ENCODE measurements around the gene TSPAN11. TPM values are rescaled to one million over a fixed set of nuclear protein-coding genes. Genes with fewer than 3 reads are reported as not detected.

The TSPAN11 gene
- polyA plus RNA-seq, 12 donors: 5.3 to 22.9 (median 7.9) TPM; not detected in 1

DNA sequence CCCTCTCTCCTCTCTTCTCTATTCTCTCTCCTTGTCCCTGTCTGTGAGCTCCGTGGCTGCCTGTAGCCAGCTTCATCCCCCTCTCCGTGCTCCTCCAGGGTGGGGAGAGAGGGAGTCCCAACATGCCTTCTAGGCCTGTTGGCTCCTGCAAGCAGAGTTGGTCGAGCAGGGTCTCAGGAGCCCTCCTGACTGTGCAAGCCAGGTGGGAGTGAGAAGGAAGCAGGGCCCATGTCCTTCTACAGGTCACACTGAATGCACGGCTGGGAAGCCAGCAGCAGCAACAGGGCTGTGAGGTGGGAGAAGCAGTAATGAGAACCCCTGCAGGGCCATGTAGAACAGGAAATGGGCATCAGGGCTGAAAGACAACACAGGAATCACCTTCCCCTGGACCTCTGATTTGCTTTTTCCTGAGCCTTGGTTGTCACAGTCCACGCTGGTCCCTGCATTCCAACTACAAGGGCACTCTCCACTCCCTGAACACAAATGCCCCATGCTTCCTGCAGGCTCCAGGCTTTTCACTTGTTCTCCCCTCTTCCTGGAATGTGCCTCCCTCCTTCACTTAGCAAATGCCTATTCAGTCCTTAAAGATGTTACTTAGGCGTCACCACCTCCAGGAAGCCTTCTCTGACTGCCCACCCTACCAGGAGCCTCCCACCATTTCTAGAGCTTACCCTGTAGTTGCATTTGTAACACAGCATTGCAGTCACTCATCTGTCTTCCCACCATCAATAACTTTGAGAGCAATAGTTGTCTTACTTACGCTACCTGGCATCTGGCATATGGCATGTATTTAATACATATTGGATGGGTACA is 51.2 kb downstream of the TSPAN11 start:
- DNase-seq: no peak

DNA sequence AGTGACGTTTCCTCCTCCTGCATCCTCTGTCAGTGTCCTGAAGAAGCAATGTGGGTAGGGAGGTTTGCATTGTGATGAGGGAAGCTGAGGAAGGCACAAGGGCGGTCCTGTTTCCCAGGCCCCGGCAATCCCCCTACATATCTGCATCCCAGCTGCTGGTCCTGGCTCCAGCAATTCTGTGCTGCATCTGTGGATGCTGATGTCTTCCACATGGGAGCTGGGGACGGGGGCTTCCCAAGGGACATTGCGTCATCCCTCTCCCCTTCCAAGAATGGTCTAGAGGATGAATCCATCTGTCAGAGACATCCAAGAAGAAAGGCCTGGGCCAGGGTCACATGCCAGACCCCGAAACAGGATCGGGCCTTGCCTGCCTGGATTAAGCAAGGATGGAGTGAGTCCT is 52.1 kb downstream of the TSPAN11 start:
- peak; percentile 83 for DNase-seq

DNA sequence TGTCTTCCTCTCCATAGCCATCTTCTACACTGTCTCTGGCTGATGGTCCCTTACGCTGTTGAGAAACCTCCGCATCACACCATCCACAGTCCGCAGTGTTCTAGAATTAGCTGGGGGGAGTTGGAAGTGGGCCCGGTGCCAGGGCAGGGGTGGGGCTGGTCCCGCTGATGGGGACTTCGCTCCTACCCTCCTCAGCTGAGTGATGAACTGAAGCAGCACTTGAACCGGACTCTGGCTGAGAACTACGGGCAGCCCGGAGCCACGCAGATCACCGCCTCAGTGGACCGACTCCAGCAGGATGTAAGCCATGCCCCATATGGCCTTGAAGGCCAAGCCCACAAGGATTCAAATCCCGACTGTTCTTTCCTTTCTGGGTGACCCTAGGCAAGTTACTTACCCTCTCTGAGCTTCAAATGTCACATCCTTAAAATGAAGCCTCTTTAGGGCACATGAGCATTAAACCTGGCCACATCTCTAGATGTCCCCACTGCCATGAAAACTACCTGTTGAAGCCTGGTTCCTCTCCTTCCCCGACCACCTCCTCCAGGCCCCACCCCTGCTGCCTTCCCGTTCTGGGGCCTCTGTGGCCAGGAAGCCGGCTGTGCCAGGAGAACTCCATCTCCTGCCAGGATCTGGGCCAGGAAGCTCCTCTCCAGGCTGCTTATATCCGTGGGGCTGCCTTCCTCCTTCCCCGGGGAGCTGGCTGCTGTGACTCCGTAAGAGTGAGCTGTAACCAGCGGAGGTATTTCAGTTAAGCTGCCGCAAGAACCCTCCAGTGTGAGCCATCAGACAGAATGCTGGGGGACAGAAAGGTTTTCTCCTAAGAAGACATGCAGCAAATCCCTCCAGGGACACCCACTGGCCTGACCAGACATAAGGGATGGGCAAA is 53.1 kb downstream of the TSPAN11 start:
- DNase-seq: no peak

DNA sequence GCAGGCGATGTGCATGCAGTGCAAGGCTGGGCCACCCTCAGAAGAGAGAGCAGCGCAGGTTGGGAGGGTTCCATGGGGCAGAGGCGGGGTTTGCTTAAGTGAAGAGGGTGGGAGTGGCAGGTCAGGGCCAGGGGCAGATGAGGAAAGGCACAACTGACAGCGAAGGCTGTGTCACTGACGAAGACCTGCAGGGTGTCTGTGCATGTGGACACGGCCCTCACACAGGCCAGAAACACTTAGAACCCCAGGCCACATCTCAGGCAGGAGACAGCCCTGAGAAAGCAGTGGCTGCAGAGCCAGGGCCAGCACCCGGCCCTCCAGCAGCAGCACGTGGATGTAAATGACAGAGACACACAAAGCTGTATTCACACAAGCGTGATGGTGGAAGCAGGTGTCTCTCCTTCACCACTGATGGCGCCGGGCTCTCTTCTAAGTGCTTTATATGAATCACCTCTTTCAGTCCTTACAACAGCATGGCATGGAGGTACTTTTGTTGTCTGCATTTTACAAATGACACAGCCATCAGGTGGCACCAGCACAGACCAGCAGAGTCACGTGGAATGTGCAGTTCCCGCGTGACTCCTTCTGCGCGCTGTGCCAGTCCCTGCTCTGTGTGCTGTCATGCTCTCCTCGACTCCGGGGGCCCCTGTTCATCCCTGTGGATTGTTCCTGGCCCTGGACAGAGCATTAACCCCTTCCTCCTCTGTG is 54.6 kb downstream of the TSPAN11 start:
- DNase-seq: no peak

DNA sequence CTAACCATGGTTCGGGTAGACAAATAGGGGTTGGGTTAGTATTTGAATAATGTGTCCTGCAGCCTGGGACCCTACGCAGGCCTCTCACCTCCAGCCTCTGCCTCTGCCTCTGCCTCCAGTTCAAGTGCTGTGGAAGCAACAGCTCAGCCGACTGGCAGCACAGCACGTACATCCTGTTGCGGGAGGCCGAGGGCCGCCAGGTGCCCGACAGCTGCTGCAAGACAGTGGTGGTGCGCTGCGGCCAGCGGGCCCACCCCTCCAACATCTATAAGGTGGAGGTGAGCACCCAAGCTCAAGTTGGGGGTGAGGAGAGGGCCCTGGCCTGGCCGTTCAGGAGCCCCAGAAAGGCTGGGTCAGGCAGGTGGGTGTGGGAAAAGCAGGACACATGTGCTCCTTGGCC is 55.9 kb downstream of the TSPAN11 start:
- no peak for DNase-seq

DNA sequence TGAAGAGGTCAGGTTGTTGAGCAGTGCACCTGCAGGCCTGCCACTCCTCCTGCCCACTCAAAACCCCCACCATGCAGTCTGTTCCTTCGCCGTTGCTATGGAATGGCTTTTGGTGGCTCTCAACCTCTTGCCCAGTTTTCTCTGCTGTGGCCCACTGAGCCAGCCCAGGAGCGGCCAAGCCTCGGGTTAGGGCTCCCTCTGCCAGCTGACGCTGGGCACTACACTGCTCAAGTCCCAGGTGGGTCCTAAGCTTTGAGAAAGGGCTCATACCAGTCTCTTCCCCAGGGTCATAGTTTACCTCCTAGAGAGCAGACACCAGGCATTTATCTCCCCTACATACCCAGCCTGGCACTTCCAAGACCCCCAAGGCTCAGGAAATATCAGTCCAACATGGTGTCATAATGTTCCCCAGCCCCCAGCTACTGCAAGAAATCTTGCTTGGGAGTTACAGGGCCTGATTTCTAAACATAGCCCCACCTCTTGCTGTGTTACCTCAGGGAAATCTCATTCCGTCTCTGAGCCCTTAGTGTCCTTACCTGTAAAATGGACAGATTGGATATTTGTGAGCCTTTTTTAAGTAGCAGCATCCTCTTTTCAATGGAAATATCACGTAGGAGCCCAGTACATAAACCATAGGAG is 59.4 kb downstream of the TSPAN11 start:
- DNase-seq: peak; percentile 45

DNA sequence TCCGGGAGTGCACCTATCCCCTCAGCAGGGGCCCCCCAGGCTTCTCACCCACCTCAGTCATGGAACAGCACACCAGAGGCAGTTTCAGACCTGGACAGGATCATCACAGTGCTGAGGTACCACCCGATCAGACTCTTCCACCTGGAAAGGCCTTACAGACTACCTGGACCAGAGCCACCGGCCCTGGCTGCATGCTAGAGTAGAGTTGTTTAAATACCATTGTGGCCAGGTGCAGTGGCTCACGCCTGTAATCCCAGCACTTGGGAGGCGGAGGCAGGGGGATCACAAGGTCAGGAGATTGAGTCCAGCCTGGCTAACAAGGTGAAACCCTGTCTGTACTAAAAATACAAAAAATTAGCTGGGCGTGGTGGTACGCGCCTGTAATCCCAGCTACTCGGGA is 61.5 kb downstream of the TSPAN11 start:
- DNase-seq: no peak

DNA sequence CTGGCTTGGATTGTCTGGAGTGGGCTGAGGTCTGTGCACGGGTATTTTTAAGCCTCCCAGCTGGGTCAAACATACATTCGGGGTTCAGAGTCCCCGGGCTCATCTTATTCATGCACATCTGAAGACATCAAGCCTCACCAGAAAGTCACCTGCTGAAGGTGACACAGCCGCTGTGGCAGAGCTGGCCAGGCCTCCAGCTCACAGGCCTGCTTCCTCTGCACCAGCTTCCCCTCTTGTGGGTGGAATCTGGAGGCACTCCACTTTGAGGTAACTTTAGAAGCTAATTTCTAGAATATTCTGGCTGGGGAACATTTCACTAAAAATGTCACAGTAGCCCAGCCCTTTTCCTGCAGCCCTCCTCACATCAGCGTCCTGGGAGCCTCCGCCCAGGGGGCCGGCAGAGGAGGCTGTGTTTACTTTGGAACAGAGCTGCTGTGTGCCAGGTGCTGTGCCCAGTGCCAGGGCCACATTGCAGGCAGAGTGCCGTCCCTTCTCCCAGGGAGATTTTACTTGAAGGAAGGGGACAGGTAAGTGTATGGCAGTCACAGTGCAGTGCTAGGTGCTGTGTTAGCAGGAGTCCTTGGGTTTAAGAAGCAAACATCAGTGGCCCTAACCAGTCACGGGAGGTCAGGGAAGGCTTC is 62.2 kb downstream of the TSPAN11 start:
- DNase-seq: no peak

DNA sequence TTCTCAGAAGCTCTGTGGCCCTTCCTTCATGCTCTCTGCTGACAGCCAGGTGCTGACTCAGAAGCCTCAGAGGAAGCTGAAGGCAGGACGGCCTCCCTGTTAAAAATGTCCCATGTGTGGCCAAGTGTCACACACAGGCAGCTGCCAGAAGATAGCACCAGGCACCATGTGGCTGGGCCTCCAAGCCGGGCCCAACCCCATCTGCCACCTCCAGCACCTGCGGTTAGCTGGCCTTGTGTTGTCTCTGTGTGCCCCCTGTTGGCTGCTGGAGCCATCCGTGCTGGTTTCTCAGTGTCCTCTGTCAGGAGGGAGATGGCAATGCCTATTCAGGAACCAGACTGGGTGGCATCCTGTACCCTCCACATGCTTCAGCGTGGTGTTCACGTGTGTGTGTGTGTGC is 63.2 kb downstream of the TSPAN11 start:
- no peak for DNase-seq

DNA sequence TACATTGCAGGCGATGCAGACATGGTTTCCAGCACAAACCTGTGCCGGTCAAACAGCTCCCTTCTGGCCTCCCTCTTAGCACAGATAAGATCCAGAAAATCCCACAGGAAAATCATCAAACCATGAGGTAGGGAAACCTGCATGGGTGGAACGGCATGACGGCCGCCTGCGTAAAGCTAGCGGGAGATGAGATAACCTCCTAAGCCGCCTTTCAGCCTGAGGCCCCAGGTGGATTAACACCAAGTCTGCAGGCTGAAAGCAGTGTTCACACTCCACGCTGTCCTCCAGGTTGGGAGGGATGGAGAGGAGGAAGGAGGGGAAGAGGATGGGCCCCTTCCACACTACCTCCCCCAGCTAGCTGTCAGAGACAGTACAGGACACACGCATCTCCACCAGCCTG is 63.8 kb downstream of the TSPAN11 start:
- no peak for DNase-seq

DNA sequence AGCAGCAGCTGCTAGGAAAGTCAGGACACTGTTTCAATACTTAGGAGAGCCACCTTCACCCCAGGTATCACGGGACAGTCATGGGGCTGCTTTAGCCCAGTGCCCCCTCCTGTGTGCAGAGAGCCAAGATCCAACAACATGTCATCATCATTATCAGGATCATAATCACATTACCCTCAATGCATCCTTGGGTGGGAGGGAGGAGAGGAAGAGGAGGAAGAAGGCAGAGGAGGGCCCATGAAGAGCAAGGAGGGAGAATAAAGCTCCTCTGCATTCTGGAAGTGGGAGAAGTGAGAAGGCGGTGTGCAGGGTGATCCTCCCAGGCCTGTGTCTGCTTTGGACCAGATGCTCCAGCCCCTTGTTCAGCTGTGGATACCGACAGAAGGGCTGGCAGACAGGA is 64.2 kb downstream of the TSPAN11 start:
- no peak for DNase-seq

DNA sequence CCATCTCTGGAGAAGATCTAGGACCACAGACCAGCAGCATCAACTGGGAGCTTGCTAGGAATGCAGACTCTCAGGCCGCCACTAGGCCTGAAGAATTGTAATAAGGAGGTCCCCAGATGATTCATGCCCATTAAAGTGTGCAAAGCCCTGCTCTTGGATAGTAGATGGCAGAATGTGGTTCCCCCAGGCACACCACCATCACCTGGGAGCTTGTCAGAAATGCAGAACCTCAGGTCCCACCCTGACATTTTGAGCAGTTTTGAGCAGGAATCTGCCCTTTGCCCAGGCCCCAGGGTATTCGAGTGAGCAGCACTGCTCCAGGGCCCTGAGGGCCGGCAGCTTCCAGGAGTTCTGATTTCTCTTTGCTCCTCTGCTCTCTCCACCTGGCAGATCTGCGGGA is 64.9 kb downstream of the TSPAN11 start:
- no peak for DNase-seq

DNA sequence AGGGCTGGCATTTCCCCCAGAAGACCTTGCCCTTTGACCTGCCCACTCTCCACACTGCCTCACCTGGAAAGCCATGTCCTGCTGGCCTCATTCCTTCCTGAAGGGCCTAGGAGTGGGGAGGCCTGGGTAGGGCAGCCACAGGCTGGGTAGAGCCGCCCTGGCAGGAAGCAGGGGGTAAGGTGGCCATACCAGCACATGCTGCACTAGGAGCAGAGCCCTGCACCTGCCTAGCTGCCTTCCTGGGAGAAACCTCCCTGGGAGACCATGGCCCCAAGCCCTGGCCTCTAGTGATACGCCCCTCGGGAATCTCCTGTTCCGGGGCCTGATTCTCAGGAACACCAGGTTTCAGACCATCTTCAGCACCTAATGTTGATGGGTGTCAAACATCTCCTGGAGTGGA is 65.8 kb downstream of the TSPAN11 start:
- DNase-seq: no peak

DNA sequence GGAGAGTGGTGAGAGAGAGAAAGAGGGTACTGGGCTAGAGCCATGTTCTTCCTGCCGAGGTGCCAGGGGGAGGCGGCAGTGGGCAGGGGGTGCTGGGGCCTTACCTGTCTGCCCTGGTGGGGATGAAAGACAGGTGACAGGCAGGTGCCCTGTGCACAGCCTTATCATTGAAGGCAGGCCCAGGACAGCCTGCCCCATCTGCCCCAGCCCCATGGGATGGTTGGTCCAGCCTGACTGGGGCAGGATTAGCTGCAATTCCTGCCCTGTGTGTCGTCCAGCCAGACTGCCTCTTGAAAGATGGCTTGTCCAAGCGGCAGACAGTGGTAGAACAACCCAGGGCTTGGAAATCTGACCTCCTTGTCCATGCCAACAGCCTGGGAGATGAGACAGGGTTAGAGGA is 67.2 kb downstream of the TSPAN11 start:
- no peak for DNase-seq

DNA sequence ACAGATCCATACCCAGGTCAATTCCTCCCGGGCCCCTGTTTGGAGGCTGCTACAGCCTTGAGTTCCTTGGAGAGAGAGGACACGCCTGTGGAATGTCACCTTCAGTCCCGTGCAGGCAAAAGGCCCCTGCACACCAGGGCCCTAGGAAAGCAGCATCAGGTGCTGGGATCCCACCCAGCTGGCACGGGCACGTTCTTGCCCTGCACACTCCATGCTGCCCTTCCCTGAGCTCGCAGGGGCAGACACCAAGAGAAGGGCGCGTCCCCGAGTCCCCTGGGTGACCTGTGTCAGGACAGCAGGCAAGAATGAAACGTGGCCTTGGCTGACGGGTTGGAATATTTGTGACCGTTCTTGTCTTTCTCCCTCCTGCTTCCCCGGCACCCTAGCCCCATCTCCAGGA is 67.7 kb downstream of the TSPAN11 start:
- DNase-seq: no peak

DNA sequence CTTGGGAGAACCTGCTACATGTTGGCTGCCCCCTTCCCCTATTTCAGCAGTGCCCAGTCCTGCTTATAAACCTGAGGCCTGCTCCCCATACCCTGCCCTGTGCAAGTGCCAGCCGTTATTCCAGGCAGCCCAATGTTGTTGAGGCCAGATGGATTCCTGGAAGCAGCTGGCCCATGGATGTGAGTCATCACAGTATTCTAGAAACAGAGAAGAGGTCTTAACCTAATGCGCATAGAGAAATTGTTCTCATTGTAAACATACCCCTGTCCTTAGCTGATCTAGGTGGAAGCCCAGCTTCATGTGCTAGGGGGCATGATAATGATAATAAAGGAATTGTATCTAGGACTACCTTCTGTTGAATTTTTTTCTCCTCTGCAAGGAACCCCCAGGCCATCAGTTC is 69.7 kb downstream of the TSPAN11 start:
- DNase-seq: no peak

DNA sequence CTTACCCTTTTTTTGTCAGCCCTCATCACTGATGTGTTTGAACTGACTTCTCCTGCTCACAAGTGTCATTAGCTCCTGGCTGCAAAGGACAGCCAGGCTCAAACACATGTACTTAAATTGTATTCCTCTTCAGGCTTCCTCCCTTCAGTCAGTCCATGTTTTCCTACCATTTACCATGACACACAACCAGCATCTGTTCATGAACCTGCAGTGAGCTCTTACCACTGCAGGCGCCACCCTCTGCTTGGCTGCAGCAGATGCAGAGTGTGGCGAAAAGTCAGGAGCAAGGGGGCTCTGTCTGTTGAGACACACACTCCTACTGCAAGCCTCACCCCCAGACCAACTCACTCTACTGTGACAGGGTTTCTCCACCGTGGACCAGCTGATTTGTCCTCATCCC is 70.2 kb downstream of the TSPAN11 start:
- no peak for DNase-seq

DNA sequence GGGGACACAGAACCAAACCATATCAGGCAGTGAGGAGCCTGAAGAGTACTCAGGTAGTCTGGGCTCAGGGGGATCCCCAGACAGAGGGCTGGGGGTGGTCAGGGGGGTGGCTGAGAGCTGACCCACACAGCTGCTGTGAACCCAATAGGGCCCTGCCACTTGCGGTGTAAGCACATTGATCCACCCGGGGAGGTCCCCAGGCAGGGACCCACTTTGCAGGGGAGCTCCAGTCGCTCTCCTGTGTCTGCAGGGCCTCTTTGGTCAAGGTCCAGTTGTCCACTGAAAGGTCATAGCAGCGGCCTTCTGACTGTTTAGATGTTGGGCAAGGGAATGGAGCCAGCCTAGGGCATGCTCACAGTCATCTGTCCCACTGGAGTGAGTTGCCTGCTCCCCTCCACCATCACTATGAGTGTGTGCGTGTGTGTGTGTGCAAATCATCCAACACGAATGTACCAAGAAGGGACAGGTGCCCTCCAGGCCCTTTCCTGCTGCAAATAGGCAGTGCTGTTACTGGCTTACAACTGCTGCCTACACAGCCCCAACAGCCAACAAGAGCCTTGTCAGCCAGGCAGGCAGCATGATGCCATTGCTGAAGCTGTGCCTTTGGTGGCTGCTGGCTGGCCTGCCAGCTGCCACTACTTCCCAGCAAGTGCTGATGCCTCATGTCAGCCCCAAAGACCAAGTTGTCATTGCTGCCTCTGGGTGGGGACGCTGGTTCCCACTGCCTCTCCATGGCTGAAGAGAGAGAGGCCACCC is 71.3 kb downstream of the TSPAN11 start:
- DNase-seq: no peak

DNA sequence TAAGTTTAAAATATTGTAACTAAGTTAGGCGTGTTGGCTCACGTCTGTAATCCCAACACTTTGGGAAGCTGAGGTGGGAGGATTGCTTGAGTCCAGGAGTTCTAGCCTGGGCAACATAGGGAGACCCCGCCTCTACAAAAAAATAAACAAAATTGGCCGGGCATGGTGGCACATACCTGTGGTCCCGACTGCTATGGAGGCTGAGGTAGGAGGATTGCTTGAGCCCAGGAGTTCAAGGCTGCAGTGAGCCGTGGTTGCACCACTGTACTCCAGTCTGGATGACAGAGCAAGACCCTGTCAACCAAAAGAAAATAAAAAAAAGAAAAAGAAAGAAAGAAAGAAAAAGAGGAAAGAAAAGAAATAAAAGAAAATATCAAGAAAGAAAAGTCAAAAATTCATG is 72.5 kb downstream of the TSPAN11 start:
- DNase-seq: no peak

DNA sequence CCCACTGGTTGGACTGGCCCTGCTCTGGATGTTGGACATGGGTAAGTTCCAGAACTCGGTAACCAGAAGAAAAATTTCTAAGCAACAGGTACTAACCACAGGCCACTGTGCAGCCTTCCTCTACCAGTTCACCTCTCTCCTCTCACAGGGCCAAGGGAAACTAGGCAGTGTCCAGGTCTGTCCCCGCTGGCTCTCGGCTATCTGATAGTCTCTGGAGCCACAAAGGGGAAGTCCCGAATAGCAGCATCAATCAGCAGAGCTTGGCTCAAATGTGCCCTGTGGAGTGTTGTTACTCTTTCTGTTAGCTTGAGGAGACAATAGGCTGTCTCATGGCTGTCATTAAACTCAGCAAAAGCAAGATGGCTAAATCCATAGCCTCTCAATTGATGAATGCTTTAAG is 73.2 kb downstream of the TSPAN11 start:
- no peak for DNase-seq

DNA sequence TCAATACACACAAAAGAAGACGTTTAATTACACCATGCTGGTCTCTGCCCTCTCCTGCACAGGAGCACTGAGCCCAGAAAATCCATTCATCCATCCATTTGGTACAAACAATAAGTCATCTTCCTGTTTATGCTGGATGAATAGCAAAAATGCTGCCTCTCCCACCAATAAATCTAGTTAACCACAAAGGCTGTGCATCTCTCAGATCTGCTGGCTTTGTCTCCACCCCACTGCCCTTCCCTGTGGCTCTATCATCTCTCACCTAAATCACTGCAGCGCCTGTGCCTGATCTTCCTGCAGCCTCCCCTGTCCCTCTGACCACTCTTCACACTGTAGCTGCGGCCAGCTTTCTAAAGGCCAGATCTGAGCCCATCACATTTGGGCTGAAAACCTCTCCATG is 74.2 kb downstream of the TSPAN11 start:
- no peak for DNase-seq
